Liver (tissue), 3 donors: ENCODE measurements around the gene CCR5AS.
"Not testable (repeated sequence)": the region's sequence is repeated elsewhere in the genome, so short reads cannot be mapped to it uniquely, and the experiment has no call there.

ENCODE experiments used
- ATF3 ChIP-seq: IDR thresholded peaks from 2 replicates; pipeline ENCODE4 v1.6.1; 2016; ENCODE audit warnings: antibody characterized with exemption
- CTCF ChIP-seq: fragments of 150-350 bp; IDR thresholded peaks from 2 replicates; pipeline ENCODE4 v1.5.1; 2017; ENCODE audit warnings: improper control_type of control experiment, low read depth, low read length; ENCODE audit not compliant: missing input control
- EGR1 ChIP-seq, 2 donors: IDR thresholded peaks; 2 replicates each; pipeline ENCODE4 v1.6.1; 2016 to 2018; ENCODE audit warnings: antibody characterized with exemption in 2 of 2, low read depth in 2 of 2
- GABPA ChIP-seq, 2 donors: IDR thresholded peaks in 1 of 2; conservative IDR thresholded peaks in 1 of 2; 2 replicates each; pipeline ENCODE4 v1.6.1; 2016; ENCODE audit warnings: antibody characterized with exemption in 2 of 2, mild to moderate bottlenecking in 1 of 2, moderate library complexity in 1 of 2
- HNF4A ChIP-seq, 2 donors: conservative IDR thresholded peaks; 2 replicates each; pipeline ENCODE4 v1.6.1; 2016; ENCODE audit warnings: antibody characterized with exemption in 2 of 2, mild to moderate bottlenecking in 2 of 2
- JUND ChIP-seq, 2 donors: IDR thresholded peaks; 2 replicates each; pipeline ENCODE4 v1.6.1; 2016; ENCODE audit warnings: antibody characterized with exemption in 2 of 2
- MAX ChIP-seq: IDR thresholded peaks from 2 replicates; pipeline ENCODE4 v1.6.1; 2016; ENCODE audit warnings: antibody characterized with exemption
- RAD21 ChIP-seq, 2 donors: IDR thresholded peaks; 2 replicates each; pipeline ENCODE4 v1.6.1; 2016; ENCODE audit warnings: antibody characterized with exemption in 2 of 2, mild to moderate bottlenecking in 2 of 2
- REST ChIP-seq: IDR thresholded peaks from 2 replicates; pipeline ENCODE4 v1.6.1; 2016; ENCODE audit warnings: antibody characterized with exemption, mild to moderate bottlenecking
- RXRA ChIP-seq, 2 donors: IDR thresholded peaks; 2 replicates each; pipeline ENCODE4 v1.6.1; 2017 to 2018; ENCODE audit warnings: antibody characterized with exemption in 2 of 2, mild to moderate bottlenecking in 1 of 2
- TAF1 ChIP-seq: conservative IDR thresholded peaks from 2 replicates; pipeline ENCODE4 v1.6.1; 2016; ENCODE audit warnings: antibody characterized with exemption, mild to moderate bottlenecking
- YY1 ChIP-seq: IDR thresholded peaks from 2 replicates; pipeline ENCODE4 v1.6.1; 2016; ENCODE audit warnings: antibody characterized with exemption, mild to moderate bottlenecking
- ZBTB33 ChIP-seq: IDR thresholded peaks from 2 replicates; pipeline ENCODE4 v1.6.1; 2016; ENCODE audit warnings: antibody characterized with exemption
- donor health status: healthy.
- donor health status: healthy.

GRCh38 chr3:46433118-46433517 is 26.3 kb upstream of the CCR5AS start:
- not testable (repeated sequence) for TF ChIP-seq TAF1; CTCF; ZBTB33; JUND (IDR thresholded peaks at IDR 0.05); EGR1 (IDR thresholded peaks at IDR 0.05; ENCODE audit: low read depth in 2 of 2); MAX; REST; RAD21 (IDR thresholded peaks at IDR 0.05); RXRA (IDR thresholded peaks at IDR 0.05); ATF3; GABPA (IDR thresholded peaks at IDR 0.05 in 1 of 2, conservative IDR thresholded peaks at IDR 0.05 in 1 of 2); YY1; HNF4A (conservative IDR thresholded peaks at IDR 0.05)
